ENCODE results near the gene SLC38A10.

The SLC38A10 gene

GRCh38 chr17:81273698-81274470, 21.2 kb downstream of the SLC38A10 start:
- no peak for DNase-seq

DNA sequence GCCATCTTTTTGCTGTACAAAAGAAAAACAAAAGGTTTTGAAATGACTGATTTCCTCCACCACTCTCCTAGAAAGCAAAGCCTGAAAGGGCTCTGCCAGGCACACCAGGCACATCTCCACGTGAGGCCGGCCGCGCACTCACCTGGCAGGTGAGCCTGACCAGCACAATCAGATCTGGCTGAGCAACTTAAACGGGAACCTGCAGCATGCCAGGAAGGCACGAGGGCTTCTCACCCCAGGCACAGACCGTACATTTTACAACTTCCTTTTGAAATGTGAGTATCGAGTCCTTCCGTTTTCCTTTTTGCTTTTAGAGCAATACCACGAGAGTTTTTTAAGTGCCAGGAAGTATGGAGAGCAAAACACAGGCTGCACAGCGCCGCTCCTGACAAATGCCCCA, 22.5 kb downstream of the SLC38A10 start:
- no peak for DNase-seq

DNA sequence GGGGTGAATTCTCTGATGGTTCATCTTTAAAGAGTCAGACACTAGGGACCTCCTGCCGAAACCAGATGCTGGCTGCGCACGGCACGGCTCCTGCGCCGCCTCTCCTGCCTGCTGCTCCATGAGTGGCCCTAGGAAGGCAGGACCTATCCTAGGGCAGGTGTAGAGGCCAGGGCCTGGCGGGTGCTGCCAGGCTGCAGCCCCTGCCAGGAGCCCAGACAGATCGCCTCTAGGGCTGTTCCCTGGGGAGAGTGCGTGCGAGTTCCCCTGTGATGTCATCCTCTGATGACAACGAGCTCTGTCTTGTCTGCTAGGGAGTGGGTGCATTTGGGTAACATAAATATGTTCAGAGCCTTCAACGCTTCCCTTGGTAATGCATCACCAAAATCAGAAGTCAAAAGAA, 23.9 kb downstream of the SLC38A10 start:
- no peak for DNase-seq

GRCh38 chr17:81270279-81270678, 24.8 kb downstream of the SLC38A10 start:
- DNase-seq, result no peak

DNA sequence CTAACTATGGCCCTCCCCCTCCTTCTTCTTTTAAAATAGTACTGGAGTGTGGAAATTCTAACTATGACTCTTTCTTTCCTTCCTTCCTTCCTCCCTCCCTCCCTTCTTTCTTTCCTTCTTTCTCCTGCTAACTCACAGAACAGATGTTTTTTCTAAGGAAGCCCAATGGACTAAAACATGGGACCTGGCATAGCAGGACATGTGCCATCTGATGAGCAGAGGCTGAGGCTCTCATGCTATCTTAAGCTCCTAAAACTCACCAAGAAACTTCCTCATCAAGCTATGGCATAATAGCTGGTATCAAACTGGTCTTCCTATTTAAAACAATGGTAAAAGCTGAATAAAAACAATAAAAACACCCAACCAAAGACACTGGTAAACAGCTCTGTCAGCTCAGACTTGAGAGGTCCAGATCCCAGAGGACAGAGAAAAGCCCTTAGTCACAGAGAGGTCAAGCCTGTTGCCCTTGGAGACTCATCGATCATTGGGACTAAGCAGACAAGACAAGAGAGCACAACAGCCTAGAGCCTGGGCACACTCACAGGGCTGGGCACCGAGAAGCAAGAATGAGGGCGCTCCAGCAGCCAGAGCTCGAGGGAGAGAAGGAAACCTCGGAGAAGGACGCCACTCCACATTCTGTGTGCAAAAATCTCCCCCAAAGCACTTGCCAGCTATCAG, 27.6 kb downstream of the SLC38A10 start:
- DNase-seq, result no peak

DNA sequence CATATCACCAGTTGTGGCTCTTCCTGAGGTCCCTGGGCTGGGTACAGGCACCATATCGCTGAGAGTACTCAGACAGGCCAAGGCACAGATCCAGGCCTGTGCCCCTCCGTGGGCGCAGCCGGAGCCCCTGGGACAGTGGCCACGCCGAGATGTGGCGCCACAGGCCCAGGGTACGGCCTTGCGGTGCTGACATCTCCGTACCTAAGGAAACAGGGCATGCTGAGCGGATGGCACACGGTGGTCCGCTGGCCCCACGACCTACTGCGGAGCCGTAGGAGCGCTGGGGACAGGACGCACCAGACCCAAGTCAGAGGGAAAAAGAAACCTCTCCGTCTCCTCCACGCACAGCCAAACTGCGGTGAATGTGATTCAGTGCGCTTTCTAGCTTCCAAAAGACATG, 29.5 kb downstream of the SLC38A10 start:
- no peak for DNase-seq

GRCh38 chr17:81264640-81265039, 30.5 kb downstream of the SLC38A10 start:
- no peak for DNase-seq

DNA sequence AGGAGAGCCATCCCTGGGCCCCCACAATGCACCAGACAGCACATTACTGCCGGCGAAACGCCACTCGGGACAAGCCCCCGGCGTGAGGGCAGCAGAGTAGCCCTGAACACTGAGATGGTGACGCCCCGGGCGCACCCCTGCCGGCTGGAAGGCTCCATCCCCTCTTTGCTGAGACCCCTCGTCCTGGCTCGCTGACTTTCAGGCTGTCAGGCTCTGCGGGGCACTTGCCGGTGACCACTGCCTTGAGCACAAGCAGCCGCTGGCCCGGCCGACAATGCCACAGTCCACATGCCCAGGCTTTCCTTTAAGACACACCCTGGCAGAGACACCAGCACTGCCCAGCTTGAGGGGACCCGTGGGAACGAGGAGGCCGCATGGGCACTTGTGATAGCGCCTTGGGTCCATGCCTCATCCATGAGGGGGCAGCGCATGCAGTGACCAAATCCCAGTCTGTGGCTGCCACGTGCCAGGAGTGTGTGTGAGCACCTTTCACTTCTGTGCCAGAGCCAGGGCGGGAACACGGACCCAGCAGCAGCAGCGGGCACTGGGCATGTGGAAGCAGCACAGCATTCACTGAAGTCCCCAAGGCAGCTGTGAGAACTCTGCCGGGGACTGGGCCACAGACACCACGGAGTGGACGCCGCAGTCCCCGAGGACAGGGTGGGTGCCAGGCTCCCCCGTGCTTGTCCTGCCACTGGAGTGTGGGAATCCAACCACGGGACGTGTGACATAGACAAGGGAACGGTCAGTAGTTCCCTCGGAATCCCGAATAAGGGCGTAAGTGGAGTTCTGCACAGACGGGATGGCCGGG, 31.5 kb downstream of the SLC38A10 start:
- DNase-seq, result no peak

DNA sequence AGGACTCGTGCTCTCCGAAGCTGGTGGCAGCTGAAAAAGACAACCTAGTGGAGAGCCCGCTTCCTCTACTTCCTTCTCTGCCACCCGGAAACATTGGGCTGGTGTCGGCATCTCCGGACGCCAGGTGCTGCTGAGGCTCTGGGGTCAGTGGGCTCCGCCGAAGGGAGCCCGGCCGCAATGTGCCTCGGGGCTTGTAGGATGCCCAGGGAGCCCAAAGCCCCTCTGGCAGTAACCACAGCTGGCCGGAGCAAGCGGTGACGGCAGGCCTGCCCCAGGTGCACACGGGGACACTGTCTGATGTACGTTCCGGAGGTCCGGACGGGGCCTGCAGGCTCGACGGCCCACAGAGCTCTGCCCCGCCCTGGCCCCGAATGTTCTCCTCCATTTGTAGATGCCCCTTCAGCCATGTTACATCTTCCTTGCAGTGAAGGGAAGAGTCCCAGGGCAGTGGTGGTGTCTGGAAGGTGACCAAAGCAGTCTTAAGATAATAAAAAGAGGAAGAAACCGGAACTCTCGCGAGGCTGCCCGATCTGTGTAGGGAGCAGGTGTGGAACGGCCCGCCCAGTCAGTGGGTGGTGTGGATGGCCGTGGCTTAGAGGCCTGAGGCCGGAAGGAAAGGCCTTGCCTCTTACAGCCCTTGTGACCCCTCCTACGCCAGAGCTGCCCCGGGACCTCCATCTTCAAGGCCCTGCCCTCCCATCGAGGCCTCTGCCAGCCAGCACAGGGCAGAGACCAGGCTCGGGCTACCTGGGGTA, 33.3 kb downstream of the SLC38A10 start:
- DNase-seq, result no peak

GRCh38 chr17:81261096-81261495, 34.0 kb downstream of the SLC38A10 start:
- no peak for DNase-seq

- no peak for DNase-seq
Measured at GRCh38 chr17:81260641-81261040, 34.5 kb downstream of the SLC38A10 start.

DNA sequence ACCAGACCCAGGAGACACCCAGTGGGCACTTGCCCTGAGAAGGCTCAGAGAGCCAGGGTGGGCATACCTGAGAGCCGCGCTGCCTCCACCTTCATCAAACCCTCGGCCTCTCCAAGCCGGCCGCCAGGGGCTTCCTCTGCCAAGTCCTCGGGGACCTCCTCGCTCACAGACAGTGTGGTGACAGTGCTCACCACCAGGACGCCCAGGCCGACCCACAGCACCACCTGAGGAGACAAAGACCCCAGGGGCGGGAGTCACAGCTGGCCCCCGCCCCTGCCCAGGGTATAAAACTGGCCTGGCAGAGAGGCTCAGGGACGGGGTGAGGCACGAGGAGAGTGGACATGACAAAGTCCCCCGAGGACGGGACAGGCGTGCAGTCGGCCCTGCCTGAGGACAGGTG, 34.9 kb downstream of the SLC38A10 start:
- DNase-seq, result no peak

- DNase-seq, result no peak
Measured at GRCh38 chr17:81259058-81259605, 36.0 kb downstream of the SLC38A10 start.

DNA sequence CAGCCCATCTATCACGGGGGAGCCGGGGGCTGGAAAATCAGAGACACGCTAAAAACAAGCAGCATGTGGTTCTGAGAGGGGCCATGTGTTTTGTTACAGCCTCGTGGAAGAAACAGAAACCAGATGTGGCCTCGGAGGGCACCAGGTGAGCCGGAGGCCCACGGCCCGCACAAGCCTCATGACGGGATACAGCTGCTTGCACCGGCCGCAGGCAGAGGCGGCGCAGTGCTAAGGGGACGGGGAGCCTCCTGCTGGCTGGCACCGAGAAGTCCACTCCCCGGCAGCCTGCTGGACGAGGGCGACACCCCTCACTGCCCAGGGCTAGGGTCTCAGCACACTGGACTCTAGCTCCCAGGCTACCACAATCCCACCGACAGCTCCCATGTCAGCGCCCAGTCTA, 36.8 kb downstream of the SLC38A10 start:
- DNase-seq, result no peak

DNA sequence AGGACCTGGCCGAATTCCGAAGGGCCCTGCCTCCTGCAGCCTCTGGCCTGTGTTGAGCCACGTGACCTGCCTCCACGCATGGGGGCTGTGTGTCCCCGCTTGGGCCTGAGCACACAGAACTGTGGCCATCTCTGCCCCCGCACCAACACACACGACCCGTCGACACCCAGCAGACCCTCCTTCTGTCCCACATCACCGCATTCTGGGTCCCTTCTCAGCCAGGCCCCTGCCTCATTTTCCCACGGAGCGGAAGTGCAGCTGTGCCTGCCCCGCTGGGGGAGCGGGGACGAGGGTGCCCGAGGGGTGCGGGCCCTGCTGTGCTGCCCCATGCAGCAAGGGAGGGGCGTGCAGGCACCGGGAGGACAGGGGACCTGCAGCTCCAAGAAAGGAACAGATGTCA, 37.6 kb downstream of the SLC38A10 start:
- no peak for DNase-seq

DNA sequence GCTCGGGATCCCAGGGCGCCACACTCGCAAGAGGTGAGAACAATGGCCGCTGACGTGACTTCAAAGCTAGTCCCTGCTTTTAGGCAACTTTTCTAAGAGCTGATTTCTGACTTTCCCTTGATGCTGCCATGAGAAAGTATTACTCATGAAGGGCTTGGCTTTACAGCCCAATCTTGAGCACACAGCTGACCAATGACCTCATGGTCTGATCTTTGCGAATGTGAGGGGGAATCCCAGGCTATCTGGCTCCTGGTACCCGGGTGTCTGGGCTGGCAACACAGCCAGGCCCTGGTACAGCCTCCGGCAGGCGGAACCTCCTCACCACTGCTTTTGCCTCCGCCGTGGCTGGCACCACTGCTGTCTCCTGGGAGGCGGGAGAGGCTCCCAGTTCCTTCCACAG, 38.5 kb downstream of the SLC38A10 start:
- DNase-seq, result no peak

DNA sequence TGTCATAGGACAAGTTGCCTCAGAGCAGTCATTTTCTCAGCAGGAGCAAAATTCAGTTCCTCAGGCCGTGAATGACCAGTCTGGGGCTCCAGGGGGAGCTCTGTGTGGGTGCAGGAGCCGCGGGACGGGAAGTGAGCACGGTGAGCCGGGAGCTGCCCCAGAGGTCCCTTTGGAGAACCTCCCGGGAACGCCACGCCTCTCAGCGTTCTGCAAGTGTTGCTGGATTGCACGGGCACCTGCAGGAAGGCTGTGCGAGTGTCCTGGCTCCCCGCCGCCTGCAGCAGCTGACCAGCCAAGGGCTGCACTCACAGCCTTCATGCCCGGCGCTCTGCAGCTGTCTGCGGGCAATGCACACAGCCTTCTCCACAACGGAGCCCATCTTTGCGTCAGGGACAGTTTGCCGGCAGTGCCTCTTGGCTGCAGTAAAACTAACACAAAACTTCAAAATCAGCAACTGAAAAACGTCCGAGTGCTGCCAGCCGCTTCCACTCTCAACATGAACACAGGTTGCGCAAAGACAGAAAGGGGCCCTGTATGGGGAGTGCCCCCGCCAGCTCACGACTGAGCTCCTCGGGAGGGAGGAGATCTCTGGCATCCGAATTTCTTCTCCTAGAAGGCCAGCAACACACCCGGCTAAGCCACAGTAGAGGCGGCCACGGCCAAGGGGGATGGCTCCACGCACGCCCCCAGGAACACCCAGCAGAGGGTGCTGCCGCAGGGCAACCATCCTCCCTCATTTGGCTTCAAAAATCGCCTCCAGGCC, 40.0 kb downstream of the SLC38A10 start:
- no peak for DNase-seq

GRCh38 chr17:81253358-81254131, 41.6 kb downstream of the SLC38A10 start:
- no peak for DNase-seq

- no peak for DNase-seq
Measured at GRCh38 chr17:81252987-81253329, 42.1 kb downstream of the SLC38A10 start.

- no peak for DNase-seq
Measured at GRCh38 chr17:81252326-81252986, 42.7 kb downstream of the SLC38A10 start.

Measured in GDM1 (cell line).